H9 (cell line): Measurements from ENCODE around the gene RAB9A. TPM values are rescaled to one million over a fixed set of nuclear protein-coding genes. Genes with fewer than 3 reads are reported as not detected.

Experiments
- DNase-seq: peaks from one replicate; pipeline ENCODE4 v3.0.0-alpha.2; 2017
- H2AFZ ChIP-seq: one replicate; pipeline ENCODE4 v1.6.1; 2013; ENCODE audit warnings: mild to moderate bottlenecking, low read length, control low read depth, moderate library complexity
- H2AK5ac ChIP-seq: 2 replicates; pipeline ENCODE4 v1.6.1; 2013; ENCODE audit warnings: low read length, control low read depth, mixed read lengths; ENCODE audit not compliant: insufficient read length
- H2BK120ac ChIP-seq: one replicate; pipeline ENCODE4 v1.6.1; 2013; ENCODE audit warnings: low read depth, mild to moderate bottlenecking, low read length, control low read depth, inconsistent platforms; ENCODE audit not compliant: poor library complexity, severe bottlenecking
- H2BK12ac ChIP-seq: 2 replicates; pipeline ENCODE4 v1.6.1; 2013; ENCODE audit warnings: low read length, control low read depth, mixed read lengths, low read depth; ENCODE audit not compliant: insufficient read length
- H2BK15ac ChIP-seq: 2 replicates; pipeline ENCODE4 v1.6.1; 2013; ENCODE audit warnings: low read depth, low read length, control low read depth
- H2BK20ac ChIP-seq: one replicate; pipeline ENCODE4 v1.6.1; 2013; ENCODE audit warnings: low read depth, mild to moderate bottlenecking, low read length, control low read depth, inconsistent platforms; ENCODE audit not compliant: poor library complexity, severe bottlenecking
- H2BK5ac ChIP-seq: 2 replicates; pipeline ENCODE4 v1.6.1; 2013; ENCODE audit warnings: low read length, control low read depth, mixed read lengths; ENCODE audit not compliant: insufficient read length
- H3K14ac ChIP-seq: 2 replicates; pipeline ENCODE4 v1.6.1; 2013; ENCODE audit warnings: low read length, control low read depth; ENCODE audit not compliant: insufficient read depth
- H3K18ac ChIP-seq: 2 replicates; pipeline ENCODE4 v1.6.1; 2013; ENCODE audit warnings: low read depth, mild to moderate bottlenecking, mixed read lengths, low read length, control low read depth; ENCODE audit not compliant: insufficient read length
- H3K23ac ChIP-seq: 2 replicates; pipeline ENCODE4 v1.6.1; 2013; ENCODE audit warnings: low read length, control low read depth, mixed read lengths, low read depth; ENCODE audit not compliant: insufficient read length
- H3K23me2 ChIP-seq: 2 replicates; pipeline ENCODE4 v1.6.1; 2013; ENCODE audit warnings: low read depth, mild to moderate bottlenecking, mixed read lengths, low read length, control low read depth; ENCODE audit not compliant: insufficient read length, poor library complexity, severe bottlenecking
- H3K27ac ChIP-seq: 2 replicates; pipeline ENCODE4 v1.5.1; 2013; ENCODE audit warnings: low read length, control low read depth, mixed read lengths, low read depth; ENCODE audit not compliant: insufficient read length
- H3K27me3 ChIP-seq: 2 replicates; pipeline ENCODE4 v1.6.1; 2013; ENCODE audit warnings: low read length, control low read depth, inconsistent platforms; ENCODE audit not compliant: insufficient read depth
- H3K4ac ChIP-seq: 2 replicates; pipeline ENCODE4 v1.6.1; 2013; ENCODE audit warnings: low read depth, mild to moderate bottlenecking, control low read depth, inconsistent platforms, low read length, moderate library complexity
- H3K4me1 ChIP-seq: 2 replicates; pipeline ENCODE4 v1.6.1; 2013; ENCODE audit warnings: low read length, control low read depth, inconsistent platforms; ENCODE audit not compliant: insufficient read depth
- H3K4me2 ChIP-seq: 2 replicates; pipeline ENCODE4 v1.6.1; 2013; ENCODE audit warnings: low read length, control low read depth, mixed read lengths; ENCODE audit not compliant: insufficient read length, insufficient read depth
- H3K56ac ChIP-seq: 2 replicates; pipeline ENCODE4 v1.6.1; 2013; ENCODE audit warnings: low read depth, mild to moderate bottlenecking, mixed read lengths, low read length, control low read depth; ENCODE audit not compliant: insufficient read length
- H3K79me1 ChIP-seq: 2 replicates; pipeline ENCODE4 v1.6.1; 2013; ENCODE audit warnings: low read depth, mild to moderate bottlenecking, moderate library complexity, low read length, control low read depth, inconsistent platforms; ENCODE audit not compliant: insufficient read depth, poor library complexity, severe bottlenecking
- H3K79me2 ChIP-seq: 2 replicates; pipeline ENCODE4 v1.6.1; 2013; ENCODE audit warnings: low read length, control low read depth, inconsistent platforms; ENCODE audit not compliant: insufficient read depth
- H3K9ac ChIP-seq: 2 replicates; pipeline ENCODE4 v1.6.1; 2013; ENCODE audit warnings: low read length, control low read depth, mixed read lengths; ENCODE audit not compliant: insufficient read length; ENCODE audit errors: extremely low read depth
- H3K9me3 ChIP-seq: one replicate; pipeline ENCODE4 v1.6.1; 2013; ENCODE audit warnings: low read depth, low read length, inconsistent platforms; ENCODE audit not compliant: control insufficient read depth
- H3T11ph ChIP-seq: one replicate; pipeline ENCODE4 v1.6.1; 2013; ENCODE audit warnings: mild to moderate bottlenecking, low read length, control low read depth, inconsistent platforms
- H4K20me1 ChIP-seq: one replicate; pipeline ENCODE4 v1.6.1; 2013; ENCODE audit not compliant: control insufficient read depth, insufficient read length, insufficient read depth
- H4K5ac ChIP-seq: 2 replicates; pipeline ENCODE4 v1.6.1; 2013; ENCODE audit warnings: low read depth, mild to moderate bottlenecking, mixed read lengths, low read length, control low read depth; ENCODE audit not compliant: insufficient read length
- H4K8ac ChIP-seq: replicated peaks from 2 replicates; pipeline ENCODE4 v1.6.1; 2013; ENCODE audit warnings: low read length, control low read depth, mixed read lengths, low read depth; ENCODE audit not compliant: insufficient read length
- H4K91ac ChIP-seq: 2 replicates; pipeline ENCODE4 v1.6.1; 2013; ENCODE audit warnings: low read depth, mild to moderate bottlenecking, moderate library complexity, mixed read lengths, low read length, control low read depth; ENCODE audit not compliant: insufficient read length
- H3K27ac Mint-ChIP-seq, 3 experiments: 2 replicates in 2 of 3; 3 replicates in 1 of 3; pipeline ENCODE4 v1.8.0; 2020 to 2021; ENCODE audit warnings: mixed read lengths in 3 of 3, mild to moderate bottlenecking in 1 of 3, moderate library complexity in 1 of 3
- H3K27me3 Mint-ChIP-seq: 2 replicates; pipeline ENCODE4 v1.8.0; 2021; ENCODE audit warnings: low read depth, mild to moderate bottlenecking, moderate library complexity, mixed read lengths
- H3K36me3 Mint-ChIP-seq, 3 experiments: 2 replicates in 2 of 3; 3 replicates in 1 of 3; pipeline ENCODE4 v1.8.0; 2020 to 2021; ENCODE audit warnings: low read depth in 3 of 3, mixed read lengths in 3 of 3; ENCODE audit not compliant: insufficient read depth in 1 of 3
- H3K4me1 Mint-ChIP-seq, 2 experiments: 2 replicates each; pipeline ENCODE4 v1.8.0; 2020; ENCODE audit warnings: mixed read lengths in 2 of 2
- H3K4me3 Mint-ChIP-seq, 2 experiments: 2 replicates in 1 of 2; 3 replicates in 1 of 2; pipeline ENCODE4 v1.8.0; 2020 to 2021; ENCODE audit warnings: mild to moderate bottlenecking in 2 of 2, mixed read lengths in 2 of 2, moderate library complexity in 1 of 2
- H3K9me3 Mint-ChIP-seq, 2 experiments: 2 replicates in 1 of 2; 3 replicates in 1 of 2; pipeline ENCODE4 v1.8.0; 2020; ENCODE audit warnings: mild to moderate bottlenecking in 2 of 2, mixed read lengths in 2 of 2, moderate library complexity in 1 of 2
- WGBS: extraction: QIAGEN DNeasy Blood & Tissue Kit; methylation state at CpG from one replicate; pipeline ENCODE4 v1.1.7; 2013; ENCODE audit warnings: missing lambda C conversion rate, low lambda C conversion rate, mixed read lengths; ENCODE audit not compliant: insufficient read length; ENCODE audit errors: extremely low coverage; 5-methylcytosine and 5-hydroxymethylcytosine counted together
- total RNA-seq: library from RNA; stranded (reverse); gene quantifications from 2 replicates; pipeline ENCODE4 v1.2.1, GENCODE V29; 2021
- TF ChIP-seq, protein P1 (sequence below): fragments of 200-600 bp; sonication (generic); conservative IDR thresholded peaks from 3 replicates; pipeline ENCODE4 v1.8.0; 2021; ENCODE audit warnings: antibody characterized with exemption, mild to moderate bottlenecking

The RAB9A gene
- total RNA-seq, 1 experiment from 2014 or later, result 21.3 TPM

- Histone ChIP-seq H2BK20ac (no peak overlapping the region), H3K9me3 (no peaks in the 10 kb centered on the region), H3K23me2 (peaks cover under 1% of the 10 kb centered on the region), H3K18ac (no peak overlapping the region), H2BK5ac (no peak overlapping the region), H3K79me1 (no peaks in the 10 kb centered on the region), H3K79me2 (peaks cover 42% of the 10 kb centered on the region; the same call in 1 of the 2 replicates), H3K4me2 (no peak overlapping the region), H2AK5ac (no peak overlapping the region), H3K4ac (no peak overlapping the region), H4K5ac (no peak overlapping the region), H3T11ph (no peak overlapping the region), H3K56ac (no peak overlapping the region), H3K14ac (no peak overlapping the region), H3K27me3 (no peaks in the 10 kb centered on the region), H3K23ac (no peak overlapping the region), H2BK12ac (no peak overlapping the region), H4K91ac (no peak overlapping the region), H2BK15ac (no peak overlapping the region), H2BK120ac (peak overlapping the region; percentile 31), H3K4me1 (peaks cover 12% of the 10 kb centered on the region; the same call in 1 of the 2 replicates), H2AFZ (no peak overlapping the region), H4K8ac (no peak overlapping the region), H3K9ac (no peak overlapping the region), H3K27ac (no peak overlapping the region), H4K20me1 (no peaks in the 10 kb centered on the region)
- H3K27ac Mint-ChIP-seq, result peak overlapping the region in 2 of 3 experiments; percentile 15 to 77; a peak in 2 of 7 replicates
- no peak for DNase-seq
- WGBS, result no CpG with 5 or more reads among the region's 8 CpGs
- TF ChIP-seq, protein P1, sequence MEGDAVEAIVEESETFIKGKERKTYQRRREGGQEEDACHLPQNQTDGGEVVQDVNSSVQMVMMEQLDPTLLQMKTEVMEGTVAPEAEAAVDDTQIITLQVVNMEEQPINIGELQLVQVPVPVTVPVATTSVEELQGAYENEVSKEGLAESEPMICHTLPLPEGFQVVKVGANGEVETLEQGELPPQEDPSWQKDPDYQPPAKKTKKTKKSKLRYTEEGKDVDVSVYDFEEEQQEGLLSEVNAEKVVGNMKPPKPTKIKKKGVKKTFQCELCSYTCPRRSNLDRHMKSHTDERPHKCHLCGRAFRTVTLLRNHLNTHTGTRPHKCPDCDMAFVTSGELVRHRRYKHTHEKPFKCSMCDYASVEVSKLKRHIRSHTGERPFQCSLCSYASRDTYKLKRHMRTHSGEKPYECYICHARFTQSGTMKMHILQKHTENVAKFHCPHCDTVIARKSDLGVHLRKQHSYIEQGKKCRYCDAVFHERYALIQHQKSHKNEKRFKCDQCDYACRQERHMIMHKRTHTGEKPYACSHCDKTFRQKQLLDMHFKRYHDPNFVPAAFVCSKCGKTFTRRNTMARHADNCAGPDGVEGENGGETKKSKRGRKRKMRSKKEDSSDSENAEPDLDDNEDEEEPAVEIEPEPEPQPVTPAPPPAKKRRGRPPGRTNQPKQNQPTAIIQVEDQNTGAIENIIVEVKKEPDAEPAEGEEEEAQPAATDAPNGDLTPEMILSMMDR, result no peak
- H3K4me3 Mint-ChIP-seq, result no peak overlapping the region
- H3K4me1 Mint-ChIP-seq, result peaks cover 26 to 29% of the 10 kb centered on the region in 2 experiments
- peaks cover 0 to 4% (median 3%) of the 10 kb centered on the region in 3 experiments; a peak in 3 of 7 replicates for H3K36me3 Mint-ChIP-seq
- no peaks in the 10 kb centered on the region; the same call in none of the 2 replicates for H3K27me3 Mint-ChIP-seq
- peaks cover 15 to 32% of the 10 kb centered on the region in 2 experiments for H3K9me3 Mint-ChIP-seq
Observed at GRCh38 chrX:13694983-13695382, 6.1 kb downstream of the RAB9A start.
